ENCODE measurements around the gene SELENON.

SELENON gene
- total RNA-seq: 8.5 to 33.8 (median 12.8) reads per million in 9 experiments

GRCh38 chr1:25799935-25800702 is at the start of gene SELENON:
SELENON (plus strand) TSS chr1:25800193; CDS start chr1:25800231, 38 bp downstream.
- no peak for DNase-seq
- Mint-ChIP-seq H3K27ac (peak within 1 kb of the TSS; percentile 78 to 80), H3K36me3 (ENCODE audit: insufficient read depth) (peaks cover 20% of the 10 kb centered on the region), H3K4me1 (ENCODE audit: low read depth in 2 of 2) (peaks cover 43 to 51% of the 10 kb centered on the region in 2 donors), H3K4me3 (peak within 1 kb of the TSS; percentile 75 to 84), H3K27me3 (no peaks in the 10 kb centered on the region), H3K9me3 (no peaks in the 10 kb centered on the region)
- ATAC-seq (replicated peaks): peak; percentile 30

GRCh38 chr1:25750923-25751605 is 48.9 kb upstream of the SELENON start:
- ATAC-seq (replicated peaks): no peak
- Mint-ChIP-seq H3K27me3 (no peaks in the 10 kb centered on the region), H3K4me1 (ENCODE audit: low read depth in 2 of 2) (peaks cover 0 to 12% of the 10 kb centered on the region in 2 donors), H3K27ac (peak overlapping the region in 1 of 2 donors; percentile 46), H3K4me3 (no peak overlapping the region), H3K36me3 (ENCODE audit: insufficient read depth) (peaks cover 7% of the 10 kb centered on the region), H3K9me3 (no peaks in the 10 kb centered on the region)
- DNase-seq: no peak

- Mint-ChIP-seq H3K36me3 (ENCODE audit: insufficient read depth) (peaks cover 7% of the 10 kb centered on the region), H3K27me3 (no peaks in the 10 kb centered on the region), H3K4me1 (ENCODE audit: low read depth in 2 of 2) (peaks cover 0 to 15% of the 10 kb centered on the region in 2 donors), H3K27ac (peak overlapping the region in 1 of 2 donors; percentile 31), H3K9me3 (no peaks in the 10 kb centered on the region), H3K4me3 (no peak overlapping the region)
- ATAC-seq (replicated peaks) (no peak), DNase-seq (no peak)
These were observed 45.4 kb upstream of the SELENON start for GRCh38 chr1:25754470-25755181.

- Mint-ChIP-seq H3K27me3 (no peaks in the 10 kb centered on the region), H3K36me3 (ENCODE audit: insufficient read depth) (peaks cover 7% of the 10 kb centered on the region), H3K4me1 (ENCODE audit: low read depth in 2 of 2) (peaks cover 0 to 15% of the 10 kb centered on the region in 2 donors), H3K27ac (peak overlapping the region; percentile 55 to 72), H3K9me3 (no peaks in the 10 kb centered on the region), H3K4me3 (no peak overlapping the region)
- ATAC-seq (replicated peaks): no peak
- no peak for DNase-seq
These were observed 44.4 kb upstream of the SELENON start for GRCh38 chr1:25755475-25756125.

- H3K27ac Mint-ChIP-seq: peak overlapping the region; percentile 55 to 72
- peaks cover 0 to 15% of the 10 kb centered on the region in 2 donors for H3K4me1 Mint-ChIP-seq (ENCODE audit: low read depth in 2 of 2)
- DNase-seq (no peak), ATAC-seq (replicated peaks) (no peak)
- H3K27me3 Mint-ChIP-seq: no peaks in the 10 kb centered on the region
- peaks cover 6% of the 10 kb centered on the region for H3K36me3 Mint-ChIP-seq (ENCODE audit: insufficient read depth)
- no peak overlapping the region for H3K4me3 Mint-ChIP-seq
- no peaks in the 10 kb centered on the region for H3K9me3 Mint-ChIP-seq
These were observed 43.8 kb upstream of the SELENON start for GRCh38 chr1:25756215-25756614.

- ATAC-seq (replicated peaks): no peak
- Mint-ChIP-seq H3K27me3 (no peaks in the 10 kb centered on the region), H3K36me3 (ENCODE audit: insufficient read depth) (peaks cover 8% of the 10 kb centered on the region), H3K4me3 (no peak overlapping the region), H3K27ac (peak overlapping the region; percentile 49 to 52), H3K4me1 (ENCODE audit: low read depth in 2 of 2) (peaks cover 0 to 13% of the 10 kb centered on the region in 2 donors), H3K9me3 (no peaks in the 10 kb centered on the region)
- no peak for DNase-seq
These were observed 42.7 kb upstream of the SELENON start for GRCh38 chr1:25757151-25757845.

GRCh38 chr1:25757846-25758185 is 42.2 kb upstream of the SELENON start:
- Mint-ChIP-seq H3K36me3 (ENCODE audit: insufficient read depth) (peaks cover 11% of the 10 kb centered on the region), H3K4me3 (no peak overlapping the region), H3K27ac (no peak overlapping the region), H3K4me1 (ENCODE audit: low read depth in 2 of 2) (peaks cover 0 to 13% of the 10 kb centered on the region in 2 donors), H3K27me3 (no peaks in the 10 kb centered on the region), H3K9me3 (no peaks in the 10 kb centered on the region)
- ATAC-seq (replicated peaks) (no peak), DNase-seq (no peak)

GRCh38 chr1:25758466-25759070 is 41.4 kb upstream of the SELENON start:
- DNase-seq (no peak), ATAC-seq (replicated peaks) (no peak)
- H3K4me3 Mint-ChIP-seq: no peak overlapping the region
- H3K9me3 Mint-ChIP-seq: no peaks in the 10 kb centered on the region
- H3K27ac Mint-ChIP-seq: peak overlapping the region in 1 of 2 donors; percentile 44
- peaks cover 11% of the 10 kb centered on the region for H3K36me3 Mint-ChIP-seq (ENCODE audit: insufficient read depth)
- H3K4me1 Mint-ChIP-seq (ENCODE audit: low read depth in 2 of 2): peaks cover 0 to 13% of the 10 kb centered on the region in 2 donors
- no peaks in the 10 kb centered on the region for H3K27me3 Mint-ChIP-seq

- H3K27me3 Mint-ChIP-seq: no peaks in the 10 kb centered on the region
- no peaks in the 10 kb centered on the region for H3K9me3 Mint-ChIP-seq
- no peak for ATAC-seq (replicated peaks)
- no peak for DNase-seq
- no peak overlapping the region for H3K4me3 Mint-ChIP-seq
- peaks cover 10% of the 10 kb centered on the region for H3K36me3 Mint-ChIP-seq (ENCODE audit: insufficient read depth)
- H3K4me1 Mint-ChIP-seq (ENCODE audit: low read depth in 2 of 2): peaks cover 0 to 7% of the 10 kb centered on the region in 2 donors
- peak overlapping the region in 1 of 2 donors; percentile 5 for H3K27ac Mint-ChIP-seq
These were observed 39.8 kb upstream of the SELENON start for GRCh38 chr1:25760122-25760719.

- ATAC-seq (replicated peaks) (no peak), DNase-seq (no peak)
- no peak overlapping the region for H3K4me3 Mint-ChIP-seq
- H3K27ac Mint-ChIP-seq: no peak overlapping the region
- peaks cover 10% of the 10 kb centered on the region for H3K36me3 Mint-ChIP-seq (ENCODE audit: insufficient read depth)
- no peaks in the 10 kb centered on the region for H3K9me3 Mint-ChIP-seq
- H3K4me1 Mint-ChIP-seq (ENCODE audit: low read depth in 2 of 2): peaks cover 0 to 4% of the 10 kb centered on the region in 2 donors
- no peaks in the 10 kb centered on the region for H3K27me3 Mint-ChIP-seq
These were observed 39.1 kb upstream of the SELENON start for GRCh38 chr1:25760871-25761270.

GRCh38 chr1:25763493-25763892 is 36.5 kb upstream of the SELENON start:
- no peak for ATAC-seq (replicated peaks)
- H3K4me1 Mint-ChIP-seq (ENCODE audit: low read depth in 2 of 2): no peaks in the 10 kb centered on the region
- peaks cover 10% of the 10 kb centered on the region for H3K36me3 Mint-ChIP-seq (ENCODE audit: insufficient read depth)
- no peak overlapping the region for H3K4me3 Mint-ChIP-seq
- no peaks in the 10 kb centered on the region for H3K27me3 Mint-ChIP-seq
- no peak for DNase-seq
- no peak overlapping the region for H3K27ac Mint-ChIP-seq
- no peaks in the 10 kb centered on the region for H3K9me3 Mint-ChIP-seq
